ENCODE data around the gene SCNN1A.

DNA sequence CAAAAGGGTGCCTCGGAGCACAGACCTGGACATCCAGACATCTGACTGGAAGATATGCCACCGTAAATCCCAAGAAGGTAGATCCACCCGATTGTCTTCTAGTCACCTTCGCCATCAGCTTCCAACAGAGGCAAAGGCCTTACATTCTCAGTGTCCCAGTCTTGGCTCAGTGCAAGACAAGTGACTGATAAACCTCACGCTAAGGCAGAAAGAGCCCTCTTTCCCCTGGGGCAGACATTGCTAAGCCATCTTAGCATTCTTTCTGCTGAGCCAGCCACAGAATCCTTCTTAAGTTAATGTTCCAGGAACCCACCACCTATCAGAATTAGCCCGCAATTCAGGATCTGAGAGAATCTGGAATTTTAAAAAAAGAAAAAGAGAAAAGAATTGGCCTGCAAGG, 69.2 kb downstream of the SCNN1A start:
- TF ChIP-seq ZFP30 (CRISPR knock-in tag; IDR thresholded peaks at IDR 0.05) (no peak), GLIS3 (CRISPR knock-in tag; IDR thresholded peaks at IDR 0.05) (no peak), RARB (CRISPR knock-in tag; IDR thresholded peaks at IDR 0.05) (no peak), ZFP3 (CRISPR knock-in tag; IDR thresholded peaks at IDR 0.05) (no peak)
- TF ChIP-seq, protein P1, sequence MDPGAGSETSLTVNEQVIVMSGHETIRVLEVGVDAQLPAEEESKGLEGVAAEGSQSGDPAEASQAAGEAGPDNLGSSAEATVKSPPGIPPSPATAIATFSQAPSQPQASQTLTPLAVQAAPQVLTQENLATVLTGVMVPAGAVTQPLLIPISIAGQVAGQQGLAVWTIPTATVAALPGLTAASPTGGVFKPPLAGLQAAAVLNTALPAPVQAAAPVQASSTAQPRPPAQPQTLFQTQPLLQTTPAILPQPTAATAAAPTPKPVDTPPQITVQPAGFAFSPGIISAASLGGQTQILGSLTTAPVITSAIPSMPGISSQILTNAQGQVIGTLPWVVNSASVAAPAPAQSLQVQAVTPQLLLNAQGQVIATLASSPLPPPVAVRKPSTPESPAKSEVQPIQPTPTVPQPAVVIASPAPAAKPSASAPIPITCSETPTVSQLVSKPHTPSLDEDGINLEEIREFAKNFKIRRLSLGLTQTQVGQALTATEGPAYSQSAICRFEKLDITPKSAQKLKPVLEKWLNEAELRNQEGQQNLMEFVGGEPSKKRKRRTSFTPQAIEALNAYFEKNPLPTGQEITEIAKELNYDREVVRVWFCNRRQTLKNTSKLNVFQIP (CRISPR knock-in tag; IDR thresholded peaks at IDR 0.05; ENCODE audit: borderline replicate concordance, low read depth), result no peak
- TF ChIP-seq, protein P2, sequence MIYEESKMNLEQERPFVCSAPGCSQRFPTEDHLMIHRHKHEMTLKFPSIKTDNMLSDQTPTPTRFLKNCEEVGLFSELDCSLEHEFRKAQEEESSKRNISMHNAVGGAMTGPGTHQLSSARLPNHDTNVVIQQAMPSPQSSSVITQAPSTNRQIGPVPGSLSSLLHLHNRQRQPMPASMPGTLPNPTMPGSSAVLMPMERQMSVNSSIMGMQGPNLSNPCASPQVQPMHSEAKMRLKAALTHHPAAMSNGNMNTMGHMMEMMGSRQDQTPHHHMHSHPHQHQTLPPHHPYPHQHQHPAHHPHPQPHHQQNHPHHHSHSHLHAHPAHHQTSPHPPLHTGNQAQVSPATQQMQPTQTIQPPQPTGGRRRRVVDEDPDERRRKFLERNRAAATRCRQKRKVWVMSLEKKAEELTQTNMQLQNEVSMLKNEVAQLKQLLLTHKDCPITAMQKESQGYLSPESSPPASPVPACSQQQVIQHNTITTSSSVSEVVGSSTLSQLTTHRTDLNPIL (CRISPR knock-in tag; IDR thresholded peaks at IDR 0.05; ENCODE audit: low read depth), result no peak
- TF ChIP-seq, protein P3, sequence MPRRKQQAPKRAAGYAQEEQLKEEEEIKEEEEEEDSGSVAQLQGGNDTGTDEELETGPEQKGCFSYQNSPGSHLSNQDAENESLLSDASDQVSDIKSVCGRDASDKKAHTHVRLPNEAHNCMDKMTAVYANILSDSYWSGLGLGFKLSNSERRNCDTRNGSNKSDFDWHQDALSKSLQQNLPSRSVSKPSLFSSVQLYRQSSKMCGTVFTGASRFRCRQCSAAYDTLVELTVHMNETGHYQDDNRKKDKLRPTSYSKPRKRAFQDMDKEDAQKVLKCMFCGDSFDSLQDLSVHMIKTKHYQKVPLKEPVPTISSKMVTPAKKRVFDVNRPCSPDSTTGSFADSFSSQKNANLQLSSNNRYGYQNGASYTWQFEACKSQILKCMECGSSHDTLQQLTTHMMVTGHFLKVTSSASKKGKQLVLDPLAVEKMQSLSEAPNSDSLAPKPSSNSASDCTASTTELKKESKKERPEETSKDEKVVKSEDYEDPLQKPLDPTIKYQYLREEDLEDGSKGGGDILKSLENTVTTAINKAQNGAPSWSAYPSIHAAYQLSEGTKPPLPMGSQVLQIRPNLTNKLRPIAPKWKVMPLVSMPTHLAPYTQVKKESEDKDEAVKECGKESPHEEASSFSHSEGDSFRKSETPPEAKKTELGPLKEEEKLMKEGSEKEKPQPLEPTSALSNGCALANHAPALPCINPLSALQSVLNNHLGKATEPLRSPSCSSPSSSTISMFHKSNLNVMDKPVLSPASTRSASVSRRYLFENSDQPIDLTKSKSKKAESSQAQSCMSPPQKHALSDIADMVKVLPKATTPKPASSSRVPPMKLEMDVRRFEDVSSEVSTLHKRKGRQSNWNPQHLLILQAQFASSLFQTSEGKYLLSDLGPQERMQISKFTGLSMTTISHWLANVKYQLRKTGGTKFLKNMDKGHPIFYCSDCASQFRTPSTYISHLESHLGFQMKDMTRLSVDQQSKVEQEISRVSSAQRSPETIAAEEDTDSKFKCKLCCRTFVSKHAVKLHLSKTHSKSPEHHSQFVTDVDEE (CRISPR knock-in tag; IDR thresholded peaks at IDR 0.05), result no peak
